ENCODE data around the gene EDNRA.

EDNRA gene

DNA sequence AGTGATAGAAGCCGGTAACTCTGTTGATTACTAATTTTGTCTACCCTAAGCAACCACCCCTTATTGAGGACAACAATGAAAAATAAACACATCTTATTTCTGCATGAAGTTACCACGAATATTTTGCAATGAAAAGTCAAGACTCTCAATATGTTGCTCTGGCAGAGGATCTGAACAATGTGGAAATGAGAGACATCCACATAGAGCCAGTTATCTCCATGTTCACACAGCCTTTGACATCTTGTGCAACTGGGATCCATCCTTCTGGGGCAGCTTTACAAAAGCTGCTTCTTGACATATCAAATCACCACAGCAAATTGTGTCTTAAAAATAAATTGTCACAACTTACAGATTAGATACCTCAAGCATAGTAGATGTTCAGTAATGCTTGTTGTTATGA is 10.2 kb downstream of the EDNRA start:
- H3K4me3 ChIP-seq (ENCODE audit: low read depth in 1 of 2, low read length in 1 of 2): no peak overlapping the region
- H3K36me3 ChIP-seq: no peaks in the 10 kb centered on the region
- H3K27me3 ChIP-seq: no peaks in the 10 kb centered on the region
- H3K27ac ChIP-seq: no peak overlapping the region
- no peaks in the 10 kb centered on the region for H3K9me3 ChIP-seq
- no peaks in the 10 kb centered on the region for H3K4me1 ChIP-seq (ENCODE audit: control insufficient read depth in 1 of 2, insufficient read depth in 1 of 2, low read depth in 1 of 2, low read length in 1 of 2)
- TF ChIP-seq, protein P1, sequence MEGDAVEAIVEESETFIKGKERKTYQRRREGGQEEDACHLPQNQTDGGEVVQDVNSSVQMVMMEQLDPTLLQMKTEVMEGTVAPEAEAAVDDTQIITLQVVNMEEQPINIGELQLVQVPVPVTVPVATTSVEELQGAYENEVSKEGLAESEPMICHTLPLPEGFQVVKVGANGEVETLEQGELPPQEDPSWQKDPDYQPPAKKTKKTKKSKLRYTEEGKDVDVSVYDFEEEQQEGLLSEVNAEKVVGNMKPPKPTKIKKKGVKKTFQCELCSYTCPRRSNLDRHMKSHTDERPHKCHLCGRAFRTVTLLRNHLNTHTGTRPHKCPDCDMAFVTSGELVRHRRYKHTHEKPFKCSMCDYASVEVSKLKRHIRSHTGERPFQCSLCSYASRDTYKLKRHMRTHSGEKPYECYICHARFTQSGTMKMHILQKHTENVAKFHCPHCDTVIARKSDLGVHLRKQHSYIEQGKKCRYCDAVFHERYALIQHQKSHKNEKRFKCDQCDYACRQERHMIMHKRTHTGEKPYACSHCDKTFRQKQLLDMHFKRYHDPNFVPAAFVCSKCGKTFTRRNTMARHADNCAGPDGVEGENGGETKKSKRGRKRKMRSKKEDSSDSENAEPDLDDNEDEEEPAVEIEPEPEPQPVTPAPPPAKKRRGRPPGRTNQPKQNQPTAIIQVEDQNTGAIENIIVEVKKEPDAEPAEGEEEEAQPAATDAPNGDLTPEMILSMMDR (IDR thresholded peaks at IDR 0.05): no peak

DNA sequence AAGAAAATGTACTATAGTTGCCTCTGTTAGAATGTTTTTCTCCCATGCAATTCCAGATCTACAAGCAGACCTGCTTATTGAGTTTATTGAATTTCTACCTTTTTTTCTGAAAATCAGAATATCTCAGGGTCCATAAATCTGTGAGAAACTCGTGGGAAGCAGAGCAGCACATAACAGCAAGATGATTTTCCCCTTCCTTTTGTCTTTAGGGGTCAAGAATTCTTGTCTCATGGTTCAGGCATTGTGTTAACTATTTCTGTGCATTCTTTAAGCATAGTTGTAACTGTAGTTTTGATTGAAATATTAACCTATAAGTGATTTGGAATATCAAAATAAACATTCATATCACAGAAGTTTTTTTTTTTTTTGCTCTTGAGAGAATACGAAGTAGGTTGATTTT is 11.4 kb downstream of the EDNRA start:
- H3K27ac ChIP-seq: no peak overlapping the region
- no peak overlapping the region for H3K4me3 ChIP-seq (ENCODE audit: low read depth in 1 of 2, low read length in 1 of 2)
- no peaks in the 10 kb centered on the region for H3K4me1 ChIP-seq (ENCODE audit: control insufficient read depth in 1 of 2, insufficient read depth in 1 of 2, low read depth in 1 of 2, low read length in 1 of 2)
- no peaks in the 10 kb centered on the region for H3K27me3 ChIP-seq
- no peaks in the 10 kb centered on the region for H3K36me3 ChIP-seq
- H3K9me3 ChIP-seq: no peaks in the 10 kb centered on the region
- TF ChIP-seq, protein P1 (IDR thresholded peaks at IDR 0.05): no peak

DNA sequence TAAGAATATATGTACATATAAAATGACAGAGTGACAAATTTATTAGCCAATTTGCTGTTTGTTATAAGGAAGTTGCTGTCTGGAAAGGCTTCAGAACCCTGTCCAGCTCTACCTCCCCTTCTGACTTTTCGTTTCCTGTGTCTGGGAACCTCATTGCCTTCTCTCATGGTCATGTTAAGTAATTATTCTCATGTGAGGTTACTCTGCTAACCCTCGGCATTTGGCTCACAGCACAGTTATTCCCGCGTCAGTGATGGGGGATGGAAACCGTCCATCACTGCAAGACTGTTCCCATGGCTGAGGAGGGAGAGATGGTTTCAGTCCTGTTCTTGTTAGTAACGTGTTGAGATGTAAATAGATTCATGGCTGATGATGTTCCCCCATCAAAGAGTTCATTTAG is 11.9 kb downstream of the EDNRA start:
- H3K27me3 ChIP-seq: no peaks in the 10 kb centered on the region
- no peaks in the 10 kb centered on the region for H3K9me3 ChIP-seq
- no peak overlapping the region for H3K4me3 ChIP-seq (ENCODE audit: low read depth in 1 of 2, low read length in 1 of 2)
- no peaks in the 10 kb centered on the region for H3K36me3 ChIP-seq
- TF ChIP-seq, protein P1 (IDR thresholded peaks at IDR 0.05): no peak
- H3K27ac ChIP-seq: no peak overlapping the region
- no peaks in the 10 kb centered on the region for H3K4me1 ChIP-seq (ENCODE audit: control insufficient read depth in 1 of 2, insufficient read depth in 1 of 2, low read depth in 1 of 2, low read length in 1 of 2)

DNA sequence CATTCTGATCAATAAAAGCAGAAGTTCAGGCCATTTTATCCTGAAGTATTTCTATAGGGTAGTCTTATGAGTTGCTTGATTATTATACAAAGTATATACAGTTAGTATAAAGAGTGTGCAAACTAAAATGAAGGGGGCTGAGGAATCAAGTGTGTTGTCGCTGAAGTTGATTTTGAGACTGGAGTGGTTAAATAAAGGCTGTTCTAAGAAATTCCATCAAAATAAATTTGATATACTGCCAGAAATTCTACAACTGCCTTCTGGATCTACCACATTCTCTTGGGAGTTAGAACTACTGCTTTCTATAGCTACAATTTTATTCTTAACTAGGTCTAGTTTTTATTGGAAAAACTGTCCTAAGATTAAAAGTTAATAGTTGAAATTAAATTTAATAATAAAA is 12.4 kb downstream of the EDNRA start:
- Histone ChIP-seq H3K4me1 (ENCODE audit: control insufficient read depth in 1 of 2, insufficient read depth in 1 of 2, low read depth in 1 of 2, low read length in 1 of 2) (no peaks in the 10 kb centered on the region), H3K4me3 (ENCODE audit: low read depth in 1 of 2, low read length in 1 of 2) (no peak overlapping the region), H3K27ac (no peak overlapping the region), H3K9me3 (no peaks in the 10 kb centered on the region), H3K36me3 (no peaks in the 10 kb centered on the region), H3K27me3 (no peaks in the 10 kb centered on the region)
- TF ChIP-seq, protein P1 (IDR thresholded peaks at IDR 0.05): no peak

DNA sequence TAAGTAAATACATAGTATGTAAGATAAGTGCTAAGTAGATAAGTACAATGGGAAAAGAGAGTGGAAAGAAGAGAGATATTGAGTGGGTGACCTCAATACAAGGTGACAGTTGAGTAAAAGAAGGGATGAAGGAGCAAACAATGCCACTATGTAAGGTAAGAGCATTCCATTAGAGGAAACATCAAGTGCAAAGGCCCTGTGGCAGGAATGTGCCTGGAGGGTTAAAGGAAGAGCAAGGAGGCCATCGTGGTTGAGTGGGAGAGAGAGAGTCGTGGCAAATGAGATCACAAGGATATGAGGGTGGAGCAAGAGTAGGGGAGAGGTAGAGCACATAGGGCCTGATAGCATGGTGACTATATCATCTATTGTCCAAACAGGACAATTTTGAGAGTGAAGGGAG is 13.4 kb downstream of the EDNRA start:
- no peak overlapping the region for H3K4me3 ChIP-seq (ENCODE audit: low read depth in 1 of 2, low read length in 1 of 2)
- TF ChIP-seq, protein P1 (IDR thresholded peaks at IDR 0.05): no peak
- no peaks in the 10 kb centered on the region for H3K36me3 ChIP-seq
- H3K27me3 ChIP-seq: no peaks in the 10 kb centered on the region
- no peak overlapping the region for H3K27ac ChIP-seq
- H3K4me1 ChIP-seq (ENCODE audit: control insufficient read depth in 1 of 2, insufficient read depth in 1 of 2, low read depth in 1 of 2, low read length in 1 of 2): no peaks in the 10 kb centered on the region
- H3K9me3 ChIP-seq: no peaks in the 10 kb centered on the region

DNA sequence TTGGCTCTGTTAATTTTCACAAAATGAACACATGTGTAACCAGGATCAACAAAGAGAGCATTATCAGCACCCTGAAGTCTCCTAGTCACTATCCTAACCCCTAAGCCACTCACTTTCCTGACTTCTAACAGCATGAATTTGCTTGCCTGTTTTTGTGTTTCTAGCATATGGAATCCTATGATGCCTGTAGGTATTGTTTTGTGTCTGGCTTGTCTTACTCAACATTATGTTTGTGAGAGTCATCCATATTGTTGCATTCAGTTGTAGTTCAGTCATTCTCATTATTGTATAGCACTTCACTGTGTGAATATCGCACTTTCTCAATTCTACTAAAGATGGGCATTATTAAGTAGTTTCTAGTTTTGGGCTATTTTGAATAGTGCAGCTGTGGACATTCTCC is 15.6 kb downstream of the EDNRA start:
- H3K4me1 ChIP-seq (ENCODE audit: control insufficient read depth in 1 of 2, insufficient read depth in 1 of 2, low read depth in 1 of 2, low read length in 1 of 2): no peaks in the 10 kb centered on the region
- no peak overlapping the region for H3K4me3 ChIP-seq (ENCODE audit: low read depth in 1 of 2, low read length in 1 of 2)
- no peaks in the 10 kb centered on the region for H3K27me3 ChIP-seq
- TF ChIP-seq, protein P1 (IDR thresholded peaks at IDR 0.05): no peak
- H3K9me3 ChIP-seq: no peaks in the 10 kb centered on the region
- no peaks in the 10 kb centered on the region for H3K36me3 ChIP-seq
- no peak overlapping the region for H3K27ac ChIP-seq

Data from neutrophil (primary cell).